Measurements from ENCODE around the gene CCDC179. TPM values are rescaled to one million over a fixed set of nuclear protein-coding genes. Genes with fewer than 3 reads are reported as not detected.

CCDC179 gene
- total RNA-seq, 1 experiment from 2014 or later: not detected

GRCh38 chr11:22822203-22822602 is 38.1 kb downstream of the CCDC179 start:
- Histone ChIP-seq H3K4me2 (no peak overlapping the region), H3K79me2 (ENCODE audit: low read depth) (no peaks in the 10 kb centered on the region), H3K27me3 (ENCODE audit: insufficient read depth, low read depth) (no peaks in the 10 kb centered on the region), H3K9me2 (ENCODE audit: insufficient read depth) (no peaks in the 10 kb centered on the region), H2AFZ (no peak overlapping the region), H3K4me1 (replicated peaks; ENCODE audit: insufficient read depth) (no peaks in the 10 kb centered on the region), H3K9me3 (ENCODE audit: insufficient read depth, low read depth) (no peaks in the 10 kb centered on the region), H4K20me1 (ENCODE audit: insufficient read depth) (no peaks in the 10 kb centered on the region), H3F3A (ENCODE audit: insufficient read depth, low read depth) (no peaks in the 10 kb centered on the region), H3K27ac (no peak overlapping the region), H3K36me3 (ENCODE audit: low read depth) (0 out of 2 replicates have a peak, but pooled peaks cover 7% of the 10 kb centered on the region), H3K4me3 (no peak overlapping the region)
- intact Hi-C loops (cut with micrococcal nuclease; ENCODE audit: unreplicated experiment): no loop called here
- POLR2A ChIA-PET (ENCODE audit: unreplicated experiment): no interaction called here
- CTCF ChIA-PET: no interaction called here
- no peak for DNase-seq
- BruUV-seq (replicated peaks): no TSS peak
- TF ChIP-seq EZH2 (IDR thresholded peaks at IDR 0.05; ENCODE audit: low read depth): no peak
- no peak for TF ChIP-seq CTCF (conservative IDR thresholded peaks at IDR 0.05)

GRCh38 chr11:22809893-22810292 is 50.4 kb downstream of the CCDC179 start:
- H3K9me2 ChIP-seq (ENCODE audit: insufficient read depth): no peaks in the 10 kb centered on the region
- no peaks in the 10 kb centered on the region for H3K27me3 ChIP-seq (ENCODE audit: insufficient read depth, low read depth)
- H3K4me2 ChIP-seq: no peak overlapping the region
- H3K79me2 ChIP-seq (ENCODE audit: low read depth): no peaks in the 10 kb centered on the region
- no peak overlapping the region for H2AFZ ChIP-seq
- no peaks in the 10 kb centered on the region for H4K20me1 ChIP-seq (ENCODE audit: insufficient read depth)
- no peak overlapping the region for H3K4me3 ChIP-seq
- CTCF ChIA-PET: no interaction called here
- no peak overlapping the region for H3K27ac ChIP-seq
- no peaks in the 10 kb centered on the region for H3K36me3 ChIP-seq (ENCODE audit: low read depth)
- no peaks in the 10 kb centered on the region for H3K4me1 ChIP-seq (replicated peaks; ENCODE audit: insufficient read depth)
- POLR2A ChIA-PET (ENCODE audit: unreplicated experiment): no interaction called here
- no peaks in the 10 kb centered on the region for H3F3A ChIP-seq (ENCODE audit: insufficient read depth, low read depth)
- intact Hi-C loops (cut with micrococcal nuclease; ENCODE audit: unreplicated experiment): no loop called here
- no peak for DNase-seq
- BruUV-seq (replicated peaks): no TSS peak
- H3K9me3 ChIP-seq (ENCODE audit: insufficient read depth, low read depth): no peaks in the 10 kb centered on the region
- TF ChIP-seq EZH2 (IDR thresholded peaks at IDR 0.05; ENCODE audit: low read depth): no peak
- TF ChIP-seq CTCF (conservative IDR thresholded peaks at IDR 0.05): no peak

- Histone ChIP-seq H3K36me3 (ENCODE audit: low read depth) (no peaks in the 10 kb centered on the region), H2AFZ (no peak overlapping the region), H3K9me3 (ENCODE audit: insufficient read depth, low read depth) (no peaks in the 10 kb centered on the region), H4K20me1 (ENCODE audit: insufficient read depth) (no peaks in the 10 kb centered on the region), H3K4me1 (replicated peaks; ENCODE audit: insufficient read depth) (no peaks in the 10 kb centered on the region), H3K4me2 (no peak overlapping the region), H3K4me3 (no peak overlapping the region), H3K79me2 (ENCODE audit: low read depth) (no peaks in the 10 kb centered on the region), H3K9me2 (ENCODE audit: insufficient read depth) (no peaks in the 10 kb centered on the region), H3K27ac (no peak overlapping the region), H3F3A (ENCODE audit: insufficient read depth, low read depth) (no peaks in the 10 kb centered on the region), H3K27me3 (ENCODE audit: insufficient read depth, low read depth) (no peaks in the 10 kb centered on the region)
- DNase-seq: no peak
- no TSS peak for BruUV-seq (replicated peaks)
- ChIA-PET CTCF (no interaction called here), POLR2A (ENCODE audit: unreplicated experiment) (no interaction called here)
- TF ChIP-seq EZH2 (IDR thresholded peaks at IDR 0.05; ENCODE audit: low read depth) (no peak), CTCF (conservative IDR thresholded peaks at IDR 0.05) (no peak)
- intact Hi-C loops (cut with micrococcal nuclease; ENCODE audit: unreplicated experiment): no loop called here
Measured at GRCh38 chr11:22808571-22809197, 51.6 kb downstream of the CCDC179 start.
